B cell (primary cell): Measurements from ENCODE around the gene TBC1D22B.

Experiments used
- EZH2 ChIP-seq: IDR thresholded peaks from 2 replicates; pipeline ENCODE4 v1.6.1; 2012; ENCODE audit warnings: borderline replicate concordance, low read depth, mild to moderate bottlenecking, moderate library complexity, low read length; ENCODE audit not compliant: insufficient read depth, poor library complexity, severe bottlenecking
- TF ChIP-seq, protein P1 (sequence below): fragments of 200-600 bp; IDR thresholded peaks from one replicate; pipeline ENCODE4 v1.8.0; 2022; ENCODE audit warnings: antibody characterized with exemption, mild to moderate bottlenecking

DNA sequence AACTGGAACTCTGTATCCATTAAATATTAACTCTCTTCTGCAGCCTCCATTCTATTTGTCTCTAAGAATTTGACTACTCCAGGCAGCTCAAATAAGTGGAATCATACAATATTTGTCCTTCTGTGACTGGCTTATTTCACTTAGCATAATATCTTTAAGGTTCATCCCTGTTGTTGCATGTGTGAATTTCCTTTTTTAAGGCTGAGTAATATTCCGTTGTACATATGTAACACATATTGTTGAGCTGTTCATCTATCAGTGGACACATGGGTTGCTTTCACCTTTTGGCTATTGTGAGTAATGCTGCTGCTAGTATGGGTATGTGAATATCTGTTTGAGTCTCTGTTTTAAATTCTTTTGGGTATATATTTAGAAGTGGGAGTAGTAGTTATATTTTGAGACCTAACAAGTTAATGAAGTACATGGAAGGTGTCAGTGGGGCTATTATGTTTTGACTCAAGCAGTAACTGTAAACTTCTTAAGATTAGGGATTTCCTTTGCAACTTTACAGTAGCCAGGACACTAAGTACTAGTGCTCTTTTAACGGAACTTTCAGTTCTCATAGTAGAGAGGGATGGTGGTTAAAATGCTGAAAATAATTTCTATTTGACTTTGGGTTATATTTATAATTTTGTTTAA lies 30.1 kb downstream of the TBC1D22B start:
- TF ChIP-seq, protein P1, sequence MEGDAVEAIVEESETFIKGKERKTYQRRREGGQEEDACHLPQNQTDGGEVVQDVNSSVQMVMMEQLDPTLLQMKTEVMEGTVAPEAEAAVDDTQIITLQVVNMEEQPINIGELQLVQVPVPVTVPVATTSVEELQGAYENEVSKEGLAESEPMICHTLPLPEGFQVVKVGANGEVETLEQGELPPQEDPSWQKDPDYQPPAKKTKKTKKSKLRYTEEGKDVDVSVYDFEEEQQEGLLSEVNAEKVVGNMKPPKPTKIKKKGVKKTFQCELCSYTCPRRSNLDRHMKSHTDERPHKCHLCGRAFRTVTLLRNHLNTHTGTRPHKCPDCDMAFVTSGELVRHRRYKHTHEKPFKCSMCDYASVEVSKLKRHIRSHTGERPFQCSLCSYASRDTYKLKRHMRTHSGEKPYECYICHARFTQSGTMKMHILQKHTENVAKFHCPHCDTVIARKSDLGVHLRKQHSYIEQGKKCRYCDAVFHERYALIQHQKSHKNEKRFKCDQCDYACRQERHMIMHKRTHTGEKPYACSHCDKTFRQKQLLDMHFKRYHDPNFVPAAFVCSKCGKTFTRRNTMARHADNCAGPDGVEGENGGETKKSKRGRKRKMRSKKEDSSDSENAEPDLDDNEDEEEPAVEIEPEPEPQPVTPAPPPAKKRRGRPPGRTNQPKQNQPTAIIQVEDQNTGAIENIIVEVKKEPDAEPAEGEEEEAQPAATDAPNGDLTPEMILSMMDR, result no peak
- no peak for TF ChIP-seq EZH2
